Measurements from ENCODE around the gene MUC20.

MUC20 gene

GRCh38 chr3:195754906-195755305, 34.1 kb downstream of the MUC20 start:
- FAIRE-seq (no peak), DNase-seq (ENCODE audit: low spot score) (no peak)

DNA sequence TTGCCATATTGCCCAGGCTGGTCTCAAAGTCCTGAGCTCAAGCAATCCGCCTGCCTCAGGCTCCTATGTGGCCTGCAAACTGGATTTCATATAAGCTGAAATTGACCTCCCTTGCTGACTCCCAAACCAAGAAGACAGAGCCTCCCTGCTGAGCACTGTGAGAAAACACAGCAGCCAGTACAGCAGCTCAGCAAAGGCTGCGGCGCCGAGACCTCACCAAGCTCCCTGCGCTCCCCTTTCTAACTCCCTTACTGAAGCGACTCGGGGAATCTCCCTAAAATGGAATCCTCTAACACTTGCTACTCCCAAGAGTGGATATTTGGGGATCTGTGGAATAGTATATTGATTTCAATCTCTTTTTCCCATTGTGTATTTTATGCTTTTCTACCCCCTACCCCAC, 34.6 kb downstream of the MUC20 start:
- DNase-seq (ENCODE audit: low spot score) (no peak), FAIRE-seq (no peak)

GRCh38 chr3:195755791-195756676, 35.3 kb downstream of the MUC20 start:
- FAIRE-seq, result no peak

DNA sequence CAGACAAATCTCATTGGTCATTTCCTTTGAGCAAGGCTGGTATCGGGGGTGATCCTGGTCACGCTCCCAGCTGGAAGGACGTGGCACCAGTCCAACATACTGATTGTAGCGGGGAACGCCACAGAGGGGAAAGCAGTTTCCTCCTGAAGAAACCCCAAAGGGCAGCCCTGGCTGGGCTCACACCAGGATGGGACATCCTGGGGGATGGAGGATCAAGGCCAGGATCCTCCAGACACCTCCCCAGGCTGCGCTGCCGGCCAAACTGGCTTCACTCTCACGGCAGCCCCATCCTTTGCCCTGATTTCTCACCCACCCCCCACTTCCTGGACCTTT, 36.6 kb downstream of the MUC20 start:
- no peak for DNase-seq (ENCODE audit: low spot score)
- no peak for FAIRE-seq

More at GRCh38 chr3:195755791-195756676, 35.3 kb downstream of the MUC20 start:
- no peak for DNase-seq (ENCODE audit: low spot score)

GRCh38 chr3:195757827-195758226, 37.0 kb downstream of the MUC20 start:
- DNase-seq (ENCODE audit: low spot score) (no peak), FAIRE-seq (no peak)

- DNase-seq (ENCODE audit: low spot score) (no peak), FAIRE-seq (no peak)
Measured at GRCh38 chr3:195758721-195759353, 38.1 kb downstream of the MUC20 start.

DNA sequence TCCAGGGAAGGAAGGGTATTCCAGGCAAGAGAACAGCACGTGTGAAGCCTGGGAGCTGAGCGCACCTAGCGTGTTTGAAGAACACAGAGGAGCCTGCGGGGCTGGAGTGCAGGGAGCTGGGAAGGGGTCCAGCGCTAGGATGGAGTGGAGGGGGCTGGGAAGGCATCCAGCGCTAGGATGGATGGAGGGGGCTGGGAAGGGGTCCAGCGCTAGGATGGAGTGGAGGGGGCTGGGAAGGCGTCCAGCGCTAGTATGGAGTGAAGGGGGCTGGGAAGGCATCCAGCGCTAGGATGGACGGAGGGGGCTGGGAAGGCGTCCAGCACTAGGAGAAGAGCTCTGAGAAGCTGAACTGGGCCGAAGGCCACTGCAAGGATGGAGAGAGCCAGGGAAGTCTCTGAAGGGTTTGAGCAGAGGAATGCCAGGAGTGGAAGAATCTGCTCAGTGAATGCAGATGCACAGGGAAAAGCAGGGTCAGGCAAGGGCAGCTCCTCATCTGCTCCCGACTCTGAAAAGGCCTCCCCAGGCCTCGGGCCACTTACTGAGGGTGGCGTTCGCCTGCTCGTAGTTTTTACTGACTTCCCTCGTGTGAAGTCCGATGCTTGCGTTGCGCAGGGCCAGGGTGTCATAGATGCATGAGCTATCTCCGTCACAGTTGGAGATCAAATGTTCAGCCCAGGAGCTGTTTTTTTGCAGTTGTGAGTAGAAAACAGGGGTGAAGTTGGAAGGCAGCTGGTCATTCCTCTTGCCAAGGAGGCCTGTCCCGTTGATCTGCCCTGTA, 39.8 kb downstream of the MUC20 start:
- DNase-seq (ENCODE audit: low spot score) (no peak), FAIRE-seq (no peak)

DNA sequence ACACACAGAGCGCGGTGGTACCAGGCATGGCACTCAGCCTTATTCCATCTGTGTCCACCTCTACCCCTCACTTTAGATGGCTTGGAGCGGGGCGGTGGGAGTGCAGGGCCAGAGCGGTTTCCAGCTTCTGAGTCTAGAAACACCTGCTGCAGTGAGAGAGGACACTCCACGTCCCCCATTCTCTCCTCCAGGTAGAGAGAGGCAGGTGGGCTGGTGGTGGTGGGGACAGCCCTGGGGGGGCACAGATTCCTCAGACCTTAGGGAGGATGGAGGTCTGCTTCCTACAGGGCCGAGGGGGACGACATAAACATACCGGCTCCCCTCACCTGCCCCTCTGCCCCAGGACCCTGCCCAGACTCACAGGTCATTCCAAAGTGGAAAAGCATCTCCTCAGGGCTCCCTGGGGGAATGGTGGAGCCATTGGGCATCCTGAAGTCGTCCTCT, 40.4 kb downstream of the MUC20 start:
- DNase-seq (ENCODE audit: low spot score), result no peak
- FAIRE-seq, result no peak

DNA sequence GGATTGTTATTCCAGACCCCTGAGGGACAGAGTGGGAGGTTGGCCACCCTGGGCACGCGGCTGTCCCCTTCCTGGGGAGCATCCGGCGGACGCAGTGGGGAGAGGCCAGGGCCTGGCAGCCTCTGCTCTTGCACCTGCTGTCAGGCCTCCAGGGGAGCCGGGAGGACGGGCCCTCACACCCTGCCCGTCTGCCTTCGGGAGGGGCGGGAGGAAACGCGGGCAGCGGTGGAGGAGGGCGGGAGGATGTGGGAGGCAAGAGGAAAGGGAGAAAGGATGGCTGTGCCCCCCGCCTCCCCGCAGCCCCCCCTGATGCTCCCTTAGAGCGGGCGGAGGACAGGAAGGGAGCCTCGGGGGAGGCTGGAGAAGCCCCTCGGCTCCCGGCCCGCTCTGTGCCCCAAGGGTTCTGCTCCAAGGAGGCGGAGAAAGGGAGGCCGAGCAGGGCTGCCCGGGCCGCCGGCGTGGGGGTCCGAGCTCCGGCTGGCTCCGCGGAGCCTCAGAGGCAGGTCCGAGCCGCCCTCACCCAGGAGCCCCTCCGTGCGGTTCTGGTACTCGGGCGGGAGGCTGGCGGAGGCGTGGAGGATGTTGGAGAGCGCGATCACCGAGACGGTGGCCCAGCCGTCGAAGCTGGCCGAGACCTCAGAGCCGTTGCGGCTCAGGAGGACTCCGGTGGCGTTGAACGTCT, 40.9 kb downstream of the MUC20 start:
- FAIRE-seq (no peak), DNase-seq (ENCODE audit: low spot score) (no peak)

DNA sequence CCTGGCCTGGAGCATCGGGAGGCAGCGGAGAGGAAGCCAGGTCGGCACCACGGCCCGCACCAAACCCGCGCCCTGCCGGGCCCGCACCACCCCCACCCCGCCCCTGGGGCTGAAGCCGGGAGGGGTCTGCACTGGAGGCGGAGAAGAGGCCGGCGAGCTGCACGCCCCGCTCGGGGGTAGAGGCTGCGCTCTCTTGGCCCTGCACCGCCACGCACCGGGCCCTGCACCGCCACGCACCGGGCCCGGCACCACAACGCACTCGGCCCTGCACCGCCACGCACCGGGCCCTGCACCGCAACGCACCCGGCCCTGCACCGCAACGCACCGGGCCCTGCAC, 41.4 kb downstream of the MUC20 start:
- FAIRE-seq, result no peak
- no peak for DNase-seq (ENCODE audit: low spot score)

DNA sequence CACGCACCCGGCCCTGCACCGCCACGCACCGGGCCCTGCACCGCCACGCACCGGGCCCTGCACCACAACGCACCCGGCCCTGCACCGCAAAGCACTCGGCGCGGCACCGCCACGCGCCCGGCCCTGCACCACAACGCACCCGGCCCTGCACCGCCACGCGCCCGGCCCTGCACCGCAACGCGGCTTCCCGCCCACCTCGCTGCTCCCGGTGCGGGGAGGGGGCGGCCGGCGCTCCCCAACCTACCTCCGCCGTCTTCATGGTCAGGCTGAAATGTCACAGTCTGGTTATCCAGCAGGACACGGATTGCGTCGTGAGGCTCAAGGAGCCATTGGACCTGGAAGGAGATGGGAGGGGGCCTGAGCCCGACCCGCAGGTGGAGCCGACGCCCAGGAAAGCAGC, 41.8 kb downstream of the MUC20 start:
- DNase-seq (ENCODE audit: low spot score), result no peak
- no peak for FAIRE-seq

GRCh38 chr3:195763076-195763830, 42.5 kb downstream of the MUC20 start:
- no peak for FAIRE-seq

GRCh38 chr3:195763843-195764825, 43.4 kb downstream of the MUC20 start:
- DNase-seq (ENCODE audit: low spot score) (no peak), FAIRE-seq (no peak)

More at GRCh38 chr3:195763076-195763830, 42.5 kb downstream of the MUC20 start:
- DNase-seq (ENCODE audit: low spot score), result no peak

- DNase-seq (ENCODE audit: low spot score), result no peak
- no peak for FAIRE-seq
Measured at GRCh38 chr3:195764961-195765706, 44.4 kb downstream of the MUC20 start.

GRCh38 chr3:195766671-195767070, 45.9 kb downstream of the MUC20 start:
- FAIRE-seq (no peak), DNase-seq (ENCODE audit: low spot score) (no peak)

- FAIRE-seq (no peak), DNase-seq (ENCODE audit: low spot score) (no peak)
Measured at GRCh38 chr3:195767792-195768191, 47.0 kb downstream of the MUC20 start.

- DNase-seq (ENCODE audit: low spot score) (no peak), FAIRE-seq (no peak)
Measured at GRCh38 chr3:195768414-195768813, 47.6 kb downstream of the MUC20 start.

- no peak for DNase-seq (ENCODE audit: low spot score)
- FAIRE-seq, result no peak
Measured at GRCh38 chr3:195768831-195769303, 48.1 kb downstream of the MUC20 start.

DNA sequence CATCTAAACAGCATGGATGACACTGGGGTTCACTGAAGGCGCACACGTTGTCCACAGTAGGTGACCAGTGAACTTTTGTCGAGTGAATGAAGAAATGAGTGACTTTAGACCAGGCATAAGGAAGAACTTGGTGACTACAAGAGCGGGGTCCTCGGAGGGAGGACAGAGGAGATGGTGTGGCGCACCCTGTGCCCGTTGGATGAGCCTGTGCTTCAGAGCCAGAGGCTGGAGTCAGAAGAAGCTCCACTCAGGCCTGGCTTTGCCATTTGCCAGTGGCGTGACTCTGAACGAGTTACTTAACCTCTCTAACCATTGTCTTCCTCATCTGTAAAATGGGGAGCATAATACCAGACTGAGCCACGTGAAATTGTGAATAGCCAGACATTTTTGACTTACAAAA, 48.8 kb downstream of the MUC20 start:
- FAIRE-seq (no peak), DNase-seq (ENCODE audit: low spot score) (no peak)
